GM18870 (cell line): Measurements from ENCODE around the gene PHACTR1.

ENCODE experiments used
- ATAC-seq: cut with Tn5 transposase; IDR thresholded peaks from one replicate; pipeline ENCODE4 v1.9.1; 2021; ENCODE audit warnings: moderate library complexity; ENCODE audit not compliant: unreplicated experiment

The PHACTR1 gene

GRCh38 chr6:13058051-13058450 is 341.5 kb downstream of the PHACTR1 start:
- ATAC-seq = no peak

GRCh38 chr6:13059026-13059425 is 342.5 kb downstream of the PHACTR1 start:
- ATAC-seq = no peak

GRCh38 chr6:13063300-13063918 is 346.8 kb downstream of the PHACTR1 start:
- no peak for ATAC-seq

- ATAC-seq = no peak
Measured at GRCh38 chr6:13065581-13065980, 349.0 kb downstream of the PHACTR1 start.

- ATAC-seq = no peak
Measured at GRCh38 chr6:13066050-13066449, 349.5 kb downstream of the PHACTR1 start.

- ATAC-seq = no peak
Measured at GRCh38 chr6:13066820-13067219, 350.3 kb downstream of the PHACTR1 start.

GRCh38 chr6:13068586-13069210 is 352.1 kb downstream of the PHACTR1 start:
- ATAC-seq = no peak

GRCh38 chr6:13071550-13072345 is 355.2 kb downstream of the PHACTR1 start:
- ATAC-seq = no peak

GRCh38 chr6:13072686-13073347 is 356.2 kb downstream of the PHACTR1 start:
- ATAC-seq = no peak

GRCh38 chr6:13074415-13075140 is 358.0 kb downstream of the PHACTR1 start:
- ATAC-seq = no peak

- no peak for ATAC-seq
Measured at GRCh38 chr6:13075141-13075845, 358.7 kb downstream of the PHACTR1 start.

- ATAC-seq = no peak
Measured at GRCh38 chr6:13076575-13076974, 360.0 kb downstream of the PHACTR1 start.

GRCh38 chr6:13077117-13077516 is 360.6 kb downstream of the PHACTR1 start:
- no peak for ATAC-seq

GRCh38 chr6:13079096-13079723 is 362.6 kb downstream of the PHACTR1 start:
- no peak for ATAC-seq

- ATAC-seq = no peak
Measured at GRCh38 chr6:13080462-13081188, 364.1 kb downstream of the PHACTR1 start.

GRCh38 chr6:13081189-13081563 is 364.6 kb downstream of the PHACTR1 start:
- no peak for ATAC-seq

- no peak for ATAC-seq
Measured at GRCh38 chr6:13089296-13089994, 372.9 kb downstream of the PHACTR1 start.

- no peak for ATAC-seq
Measured at GRCh38 chr6:13091192-13091591, 374.6 kb downstream of the PHACTR1 start.
